ENCODE results near the gene HOXC6. TPM values are rescaled to one million over a fixed set of nuclear protein-coding genes. Genes with fewer than 3 reads are reported as not detected.

Gene HOXC6
- total RNA-seq, 1 experiment from 2014 or later, result not detected

GRCh38 chr12:54060174-54060974 lies 32.1 kb downstream of the HOXC6 start:
- no peak for DNase-seq (ENCODE audit: low spot score)
- Mint-ChIP-seq H3K36me3 (no peaks in the 10 kb centered on the region), H3K4me3 (no peak overlapping the region), H3K9me3 (no peaks in the 10 kb centered on the region), H3K27me3 (ENCODE audit: low read depth) (peaks cover 98% of the 10 kb centered on the region), H3K4me1 (peaks cover 51% of the 10 kb centered on the region), H3K27ac (no peak overlapping the region)
- ChIA-PET POLR2A (no interaction called here), CTCF (interaction anchor here (1.2 to 3.0 kb wide), 5 partner anchors 28 to 319 kb away, joined by 3 to 14 read pairs (median 7); partner anchors contain the start of gene HOXC5)
- no peak for ATAC-seq
- no peak for TF ChIP-seq ZNF532 (CRISPR knock-in tag; IDR thresholded peaks at IDR 0.05; ENCODE audit: borderline replicate concordance)
- TF ChIP-seq TEAD1 (CRISPR knock-in tag; IDR thresholded peaks at IDR 0.05), result no peak
- no peak for TF ChIP-seq NR3C1 (CRISPR knock-in tag; conservative IDR thresholded peaks at IDR 0.05; ENCODE audit: low read depth)
- no peak for TF ChIP-seq CREB1 (CRISPR knock-in tag; IDR thresholded peaks at IDR 0.05)
- no peak for TF ChIP-seq FOXP4 (CRISPR knock-in tag; IDR thresholded peaks at IDR 0.05)
- no peak for TF ChIP-seq CDX4 (CRISPR knock-in tag; IDR thresholded peaks at IDR 0.05; ENCODE audit: borderline replicate concordance)
- no peak for TF ChIP-seq IRF1 (CRISPR knock-in tag; IDR thresholded peaks at IDR 0.05)
- TF ChIP-seq RORB (CRISPR knock-in tag; IDR thresholded peaks at IDR 0.05), result no peak
- TF ChIP-seq GRHL2 (CRISPR knock-in tag; IDR thresholded peaks at IDR 0.05; ENCODE audit: insufficient replicate concordance, severe bottlenecking), result no peak
- no peak for TF ChIP-seq HMGXB4 (CRISPR knock-in tag; IDR thresholded peaks at IDR 0.05)
- TF ChIP-seq ZNF263 (CRISPR knock-in tag; IDR thresholded peaks at IDR 0.05; ENCODE audit: low read depth), result no peak
- no peak for TF ChIP-seq TP53 (CRISPR knock-in tag; IDR thresholded peaks at IDR 0.05)

- H3K4me1 Mint-ChIP-seq, result peaks cover 43% of the 10 kb centered on the region
- H3K4me3 Mint-ChIP-seq, result no peak overlapping the region
- H3K27ac Mint-ChIP-seq, result no peak overlapping the region
- ChIA-PET CTCF (interaction anchor here (0.9 to 3.0 kb wide), 4 partner anchors 77 to 318 kb away, joined by 3 to 10 read pairs (median 6); no protein-coding TSS in a partner anchor), POLR2A (interaction anchor here (0.6 kb wide), 1 partner anchor 14 kb away, joined by 3 read pairs; no protein-coding TSS in a partner anchor)
- H3K36me3 Mint-ChIP-seq, result no peaks in the 10 kb centered on the region
- no peak for ATAC-seq
- peaks cover 98% of the 10 kb centered on the region for H3K27me3 Mint-ChIP-seq (ENCODE audit: low read depth)
- no peaks in the 10 kb centered on the region for H3K9me3 Mint-ChIP-seq
- DNase-seq (ENCODE audit: low spot score), result no peak
- TF ChIP-seq TEAD4 (CRISPR knock-in tag; IDR thresholded peaks at IDR 0.05), result no peak
- no peak for TF ChIP-seq CTCF (IDR thresholded peaks at IDR 0.05)
- TF ChIP-seq MAX (CRISPR knock-in tag; IDR thresholded peaks at IDR 0.05), result no peak
- no peak for TF ChIP-seq ZNF425 (CRISPR knock-in tag; conservative IDR thresholded peaks at IDR 0.05)
These were observed 32.9 kb downstream of the HOXC6 start for GRCh38 chr12:54060975-54061778.

Measured in WTC11 (cell line).